Caco-2 (cell line): Measurements from ENCODE around the gene ZPR1. TPM values are rescaled to one million over a fixed set of nuclear protein-coding genes. Genes with fewer than 3 reads are reported as not detected.

ENCODE experiments used
- BruUV-seq: library from RNA; stranded (reverse); fragments of 400-500 nt; replicated peaks from 2 replicates; lab custom pipeline; 2021; lab: Mats Ljungman, UMichigan
- CTCF ChIA-PET: fragments of 300-600 bp; sonication (Branson Sonifier 250); formaldehyde crosslinking; loops from one replicate; lab custom pipeline; 2022; ENCODE audit warnings: antibody characterized with exemption; lab: Charles Lee
- POLR2A ChIA-PET: fragments of 300-600 bp; sonication (Branson Sonifier 250); formaldehyde crosslinking; loops from one replicate; lab custom pipeline; 2022; ENCODE audit warnings: antibody characterized with exemption; lab: Charles Lee
- DNase-seq, 2 experiments: peaks; one replicate each; pipeline versions ENCODE4 v3.0.0 to v3.0.0-alpha.2; 2020 to 2022
- H3K27me3 ChIP-seq: replicated peaks from 2 replicates; pipeline ENCODE4 v1.6.0; 2011; ENCODE audit warnings: low read length; ENCODE audit not compliant: control insufficient read depth, insufficient read depth
- H3K36me3 ChIP-seq: 2 replicates; pipeline ENCODE4 v1.5.1; 2011; ENCODE audit warnings: low read length; ENCODE audit not compliant: control insufficient read depth, insufficient read depth
- H3K4me1 ChIP-seq: fragments of 250-450 bp; sonication (Bioruptor Pico); 2 replicates; pipeline ENCODE4 v1.5.1; 2020; ENCODE audit warnings: mild to moderate bottlenecking
- H3K4me3 ChIP-seq: 2 replicates; pipeline ENCODE4 v1.5.1; 2011; ENCODE audit warnings: low read depth, mild to moderate bottlenecking, control low read depth, low read length
- H3K9me3 ChIP-seq: fragments of 250-450 bp; sonication (Bioruptor Pico); 2 replicates; pipeline ENCODE4 v1.5.1; 2020; ENCODE audit warnings: mild to moderate bottlenecking, moderate library complexity
- H3K27ac Mint-ChIP-seq: one replicate; pipeline ENCODE4 v1.8.0; 2022; ENCODE audit warnings: mixed read lengths; ENCODE audit not compliant: unreplicated experiment
- H3K27me3 Mint-ChIP-seq: one replicate; pipeline ENCODE4 v1.8.0; 2022; ENCODE audit warnings: mixed read lengths; ENCODE audit not compliant: insufficient read depth, unreplicated experiment
- H3K36me3 Mint-ChIP-seq: one replicate; pipeline ENCODE4 v1.8.0; 2022; ENCODE audit warnings: mild to moderate bottlenecking, mixed read lengths; ENCODE audit not compliant: insufficient read depth, unreplicated experiment
- H3K4me1 Mint-ChIP-seq: one replicate; pipeline ENCODE4 v1.8.0; 2022; ENCODE audit warnings: low read depth, mixed read lengths; ENCODE audit not compliant: unreplicated experiment
- H3K4me3 Mint-ChIP-seq: one replicate; pipeline ENCODE4 v1.8.0; 2022; ENCODE audit warnings: mild to moderate bottlenecking, moderate library complexity, mixed read lengths; ENCODE audit not compliant: unreplicated experiment
- H3K9me3 Mint-ChIP-seq: one replicate; pipeline ENCODE4 v1.8.0; 2022; ENCODE audit warnings: mixed read lengths; ENCODE audit not compliant: unreplicated experiment
- CTCF ChIP-seq, 2 experiments: fragments of 200-600 bp in 1 of 2; IDR thresholded peaks; 1 replicate in 1 of 2; 2 replicates in 1 of 2; pipeline versions ENCODE4 v1.5.1 to v1.8.0; 2011 to 2022; ENCODE audit warnings: antibody characterized with exemption in 1 of 2, control low read depth in 1 of 2, inconsistent platforms in 1 of 2, low read depth in 1 of 2, low read length in 1 of 2, mild to moderate bottlenecking in 1 of 2, moderate library complexity in 1 of 2; ENCODE audit not compliant: insufficient read depth in 1 of 2, severe bottlenecking in 1 of 2, unreplicated experiment in 1 of 2
- intact Hi-C: fragments of 100-400 bp; cut with micrococcal nuclease; formaldehyde crosslinking; loops from one replicate; pipeline ENCODE4 v1.10.0; 2022; ENCODE audit not compliant: unreplicated experiment
- total RNA-seq: library from RNA; stranded (reverse); gene quantifications from 2 replicates; pipeline ENCODE4 v1.2.3, GENCODE V29; 2022

The ZPR1 gene
- total RNA-seq, 1 experiment from 2014 or later = 194 TPM

GRCh38 chr11:116738975-116739374 is 48.8 kb downstream of the ZPR1 start:
- H3K4me1 Mint-ChIP-seq = peaks cover 3% of the 10 kb centered on the region
- H3K4me3 Mint-ChIP-seq = no peak overlapping the region
- H3K27me3 ChIP-seq = no peaks in the 10 kb centered on the region
- no peak overlapping the region for H3K27ac Mint-ChIP-seq
- H3K27me3 Mint-ChIP-seq = no peaks in the 10 kb centered on the region
- H3K4me3 ChIP-seq = no peak overlapping the region
- intact Hi-C loops = no loop called here
- no peak for DNase-seq
- ChIA-PET CTCF (interaction anchor here (0.6 kb wide), 1 partner anchor 69 kb away, joined by 3 read pairs; no protein-coding TSS in a partner anchor), POLR2A (no interaction called here)
- TF ChIP-seq CTCF (IDR thresholded peaks at IDR 0.05; ENCODE audit: insufficient read depth in 1 of 2, low read depth in 1 of 2, low read length in 1 of 2, severe bottlenecking in 1 of 2, unreplicated experiment in 1 of 2) = no peak
- no peaks in the 10 kb centered on the region for H3K9me3 ChIP-seq
- no peaks in the 10 kb centered on the region for H3K36me3 Mint-ChIP-seq
- no peaks in the 10 kb centered on the region for H3K36me3 ChIP-seq
- H3K4me1 ChIP-seq = peaks cover 14% of the 10 kb centered on the region
- no TSS peak for BruUV-seq
- H3K9me3 Mint-ChIP-seq = no peaks in the 10 kb centered on the region

- peak; percentile 74 to 84 for TF ChIP-seq CTCF (IDR thresholded peaks at IDR 0.05; ENCODE audit: insufficient read depth in 1 of 2, low read depth in 1 of 2, low read length in 1 of 2, severe bottlenecking in 1 of 2, unreplicated experiment in 1 of 2)
- BruUV-seq = no TSS peak
- H3K27me3 ChIP-seq = no peaks in the 10 kb centered on the region
- H3K36me3 ChIP-seq = no peaks in the 10 kb centered on the region
- ChIA-PET POLR2A (no interaction called here), CTCF (interaction anchor here (0.6 to 1.0 kb wide), 2 partner anchors 10 to 1124 kb away, joined by 3 read pairs; no protein-coding TSS in a partner anchor)
- DNase-seq = peak; percentile 76 to 78
- intact Hi-C loops = no loop called here
- H3K4me3 ChIP-seq = no peak overlapping the region
- Mint-ChIP-seq H3K36me3 (no peaks in the 10 kb centered on the region), H3K27me3 (no peaks in the 10 kb centered on the region), H3K9me3 (no peaks in the 10 kb centered on the region), H3K4me3 (no peak overlapping the region), H3K4me1 (peaks cover 15% of the 10 kb centered on the region), H3K27ac (no peak overlapping the region)
- H3K9me3 ChIP-seq = no peaks in the 10 kb centered on the region
- H3K4me1 ChIP-seq = peaks cover 9% of the 10 kb centered on the region
These were observed 51.1 kb downstream of the ZPR1 start for GRCh38 chr11:116736763-116737162.

- DNase-seq = peak in 1 of 2 experiments; percentile 40
- Mint-ChIP-seq H3K27me3 (no peaks in the 10 kb centered on the region), H3K9me3 (no peaks in the 10 kb centered on the region), H3K4me1 (peaks cover 15% of the 10 kb centered on the region), H3K36me3 (no peaks in the 10 kb centered on the region), H3K27ac (no peak overlapping the region), H3K4me3 (no peak overlapping the region)
- H3K9me3 ChIP-seq = no peaks in the 10 kb centered on the region
- no peak overlapping the region for H3K4me3 ChIP-seq
- no peaks in the 10 kb centered on the region for H3K36me3 ChIP-seq
- POLR2A ChIA-PET = no interaction called here
- TF ChIP-seq CTCF (IDR thresholded peaks at IDR 0.05; ENCODE audit: insufficient read depth in 1 of 2, low read depth in 1 of 2, low read length in 1 of 2, severe bottlenecking in 1 of 2, unreplicated experiment in 1 of 2) = no peak
- CTCF ChIA-PET = interaction anchor here (0.7 to 4.4 kb wide), 5 partner anchors 9 to 376 kb away, joined by 3 to 65 read pairs (median 3); no protein-coding TSS in a partner anchor
- peaks cover 9% of the 10 kb centered on the region for H3K4me1 ChIP-seq
- no TSS peak for BruUV-seq
- intact Hi-C loops = loop anchor here (5.0 kb wide), 1 partner anchor 103 kb away; the partner anchor contains the start of gene APOA1
- no peaks in the 10 kb centered on the region for H3K27me3 ChIP-seq
These were observed 53.8 kb downstream of the ZPR1 start for GRCh38 chr11:116733969-116734508.
